Measurements from ENCODE around the gene COMMD3. TPM values are rescaled to one million over a fixed set of nuclear protein-coding genes. Genes with fewer than 3 reads are reported as not detected.

Gene COMMD3
- total and polyA plus RNA-seq, 2 of the 8 experiments (the other 6 are each of a cell fraction or from before 2014, with no cell fraction given) = 2.3 to 2.7 TPM

GRCh38 chr10:22325272-22326144 is 9.3 kb downstream of the COMMD3 start (continued):
- TF ChIP-seq RBBP5 (IDR thresholded peaks at IDR 0.05; ENCODE audit: borderline replicate concordance, low read depth, low read length) = no peak
- peak; percentile 18 for TF ChIP-seq TAF7 (optimal IDR thresholded peaks at IDR 0.05; ENCODE audit: borderline replicate concordance, low read depth, low read length)
- no peak for TF ChIP-seq GTF2F1 (IDR thresholded peaks at IDR 0.05; ENCODE audit: borderline replicate concordance, low read depth, low read length)
- no peak for TF ChIP-seq EGR1 (IDR thresholded peaks at IDR 0.05; ENCODE audit: borderline replicate concordance, low read depth, low read length)
- no peak for TF ChIP-seq BACH1 (IDR thresholded peaks at IDR 0.05; ENCODE audit: low read length)
- no peak for TF ChIP-seq KDM4A (IDR thresholded peaks at IDR 0.05; ENCODE audit: low read depth, low read length, severe bottlenecking)

All from H1 (cell line).